ENCODE results near the gene RBL2.
"Not testable (repeated sequence)": the region's sequence is repeated elsewhere in the genome, so short reads cannot be mapped to it uniquely, and the experiment has no call there.

RBL2 gene

GRCh38 chr16:53534206-53534605 is 99.9 kb downstream of the RBL2 start:
- no peak for DNase-seq (ENCODE audit: low read depth, low spot score)

GRCh38 chr16:53537626-53538025 is 103.4 kb downstream of the RBL2 start:
- no peak for DNase-seq (ENCODE audit: low read depth, low spot score)

GRCh38 chr16:53539346-53539745 is 105.1 kb downstream of the RBL2 start:
- not testable (repeated sequence) for DNase-seq (ENCODE audit: low read depth, low spot score)

- DNase-seq (ENCODE audit: low read depth, low spot score): not testable (repeated sequence)
These were observed 105.8 kb downstream of the RBL2 start for GRCh38 chr16:53539759-53540718.
